ENCODE results near the gene NEU4. TPM values are rescaled to one million over a fixed set of nuclear protein-coding genes. Genes with fewer than 3 reads are reported as not detected.

NEU4 gene
- total RNA-seq, 1 donor from 2014 or later = 0.88 TPM

DNA sequence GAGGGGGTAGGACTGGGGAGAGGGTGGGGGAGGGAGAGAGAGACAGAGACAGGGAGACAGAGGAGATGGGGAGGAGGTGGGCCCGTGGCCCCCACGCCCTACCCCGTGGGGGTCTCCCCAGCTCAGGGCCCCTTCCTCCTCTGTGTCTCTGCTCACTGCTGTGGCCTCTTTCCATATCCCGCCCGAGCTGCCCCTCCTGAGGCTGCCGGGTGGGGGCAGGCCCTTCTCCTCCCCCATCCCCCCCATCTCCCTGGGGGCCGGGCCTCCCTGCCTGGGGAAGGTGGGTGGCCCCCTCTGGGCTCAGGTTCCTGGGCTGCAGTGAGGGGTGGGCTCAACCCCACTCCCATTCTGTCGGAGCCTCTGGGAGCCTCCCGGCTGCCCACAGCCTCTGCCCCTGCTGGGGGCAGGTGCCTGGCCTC, 50.0 kb downstream of the NEU4 start:
- Mint-ChIP-seq H3K4me1 (ENCODE audit: low read depth, unreplicated experiment) (peaks cover 3% of the 10 kb centered on the region), H3K4me3 (ENCODE audit: unreplicated experiment) (no peak overlapping the region), H3K27ac (ENCODE audit: unreplicated experiment) (no peak overlapping the region), H3K36me3 (ENCODE audit: unreplicated experiment) (peaks cover 1% of the 10 kb centered on the region), H3K27me3 (ENCODE audit: unreplicated experiment) (peaks cover 2% of the 10 kb centered on the region), H3K9me3 (ENCODE audit: unreplicated experiment) (peaks cover 4% of the 10 kb centered on the region)
- TF ChIP-seq, protein P1, sequence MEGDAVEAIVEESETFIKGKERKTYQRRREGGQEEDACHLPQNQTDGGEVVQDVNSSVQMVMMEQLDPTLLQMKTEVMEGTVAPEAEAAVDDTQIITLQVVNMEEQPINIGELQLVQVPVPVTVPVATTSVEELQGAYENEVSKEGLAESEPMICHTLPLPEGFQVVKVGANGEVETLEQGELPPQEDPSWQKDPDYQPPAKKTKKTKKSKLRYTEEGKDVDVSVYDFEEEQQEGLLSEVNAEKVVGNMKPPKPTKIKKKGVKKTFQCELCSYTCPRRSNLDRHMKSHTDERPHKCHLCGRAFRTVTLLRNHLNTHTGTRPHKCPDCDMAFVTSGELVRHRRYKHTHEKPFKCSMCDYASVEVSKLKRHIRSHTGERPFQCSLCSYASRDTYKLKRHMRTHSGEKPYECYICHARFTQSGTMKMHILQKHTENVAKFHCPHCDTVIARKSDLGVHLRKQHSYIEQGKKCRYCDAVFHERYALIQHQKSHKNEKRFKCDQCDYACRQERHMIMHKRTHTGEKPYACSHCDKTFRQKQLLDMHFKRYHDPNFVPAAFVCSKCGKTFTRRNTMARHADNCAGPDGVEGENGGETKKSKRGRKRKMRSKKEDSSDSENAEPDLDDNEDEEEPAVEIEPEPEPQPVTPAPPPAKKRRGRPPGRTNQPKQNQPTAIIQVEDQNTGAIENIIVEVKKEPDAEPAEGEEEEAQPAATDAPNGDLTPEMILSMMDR (IDR thresholded peaks at IDR 0.05; ENCODE audit: partially characterized antibody, unreplicated experiment) = no peak
- peak; percentile 25 for DNase-seq

DNA sequence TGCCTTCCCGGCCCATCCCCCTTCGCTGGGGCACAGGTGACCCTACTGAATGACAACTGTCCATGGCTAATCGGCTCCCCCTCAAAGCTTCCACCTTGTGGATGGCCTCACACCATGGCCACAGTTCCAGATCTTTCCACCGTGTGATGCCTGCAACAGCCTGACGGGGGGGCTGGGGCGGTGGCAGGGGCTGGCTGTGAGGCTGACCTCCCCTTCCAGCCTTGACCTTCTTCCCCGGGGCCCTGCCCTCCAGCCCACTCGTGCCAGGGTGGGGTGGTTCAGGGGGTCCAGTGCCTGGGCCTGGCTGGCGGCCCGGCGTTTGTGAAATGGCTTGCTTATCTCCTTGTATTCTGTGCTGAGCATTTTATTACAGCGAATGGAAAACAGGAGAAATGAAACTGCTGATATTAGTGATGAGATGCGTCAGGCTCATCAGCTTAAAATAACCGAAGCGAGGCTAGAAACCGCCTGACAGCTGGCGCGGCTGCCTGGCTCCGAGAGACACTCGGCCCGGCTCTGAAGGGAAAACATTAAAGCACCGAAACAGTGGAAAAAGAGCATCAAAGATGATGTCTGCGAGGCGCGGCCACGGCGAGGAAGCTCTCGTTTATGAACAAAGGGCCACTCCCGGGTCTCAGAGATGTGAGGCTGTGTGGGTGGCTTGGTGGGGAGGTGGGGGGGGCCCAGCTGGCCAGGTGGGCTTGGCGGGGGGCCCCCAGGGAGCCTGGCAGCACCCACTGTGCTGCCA, 50.6 kb downstream of the NEU4 start:
- no peak overlapping the region for H3K4me3 Mint-ChIP-seq (ENCODE audit: unreplicated experiment)
- peaks cover 10% of the 10 kb centered on the region for H3K9me3 Mint-ChIP-seq (ENCODE audit: unreplicated experiment)
- H3K27me3 Mint-ChIP-seq (ENCODE audit: unreplicated experiment) = peaks cover 8% of the 10 kb centered on the region
- H3K4me1 Mint-ChIP-seq (ENCODE audit: low read depth, unreplicated experiment) = peaks cover 8% of the 10 kb centered on the region
- peak; percentile 63 for DNase-seq
- no peak overlapping the region for H3K27ac Mint-ChIP-seq (ENCODE audit: unreplicated experiment)
- peaks cover 7% of the 10 kb centered on the region for H3K36me3 Mint-ChIP-seq (ENCODE audit: unreplicated experiment)
- TF ChIP-seq, protein P1 (IDR thresholded peaks at IDR 0.05; ENCODE audit: partially characterized antibody, unreplicated experiment) = peak; percentile 24

DNA sequence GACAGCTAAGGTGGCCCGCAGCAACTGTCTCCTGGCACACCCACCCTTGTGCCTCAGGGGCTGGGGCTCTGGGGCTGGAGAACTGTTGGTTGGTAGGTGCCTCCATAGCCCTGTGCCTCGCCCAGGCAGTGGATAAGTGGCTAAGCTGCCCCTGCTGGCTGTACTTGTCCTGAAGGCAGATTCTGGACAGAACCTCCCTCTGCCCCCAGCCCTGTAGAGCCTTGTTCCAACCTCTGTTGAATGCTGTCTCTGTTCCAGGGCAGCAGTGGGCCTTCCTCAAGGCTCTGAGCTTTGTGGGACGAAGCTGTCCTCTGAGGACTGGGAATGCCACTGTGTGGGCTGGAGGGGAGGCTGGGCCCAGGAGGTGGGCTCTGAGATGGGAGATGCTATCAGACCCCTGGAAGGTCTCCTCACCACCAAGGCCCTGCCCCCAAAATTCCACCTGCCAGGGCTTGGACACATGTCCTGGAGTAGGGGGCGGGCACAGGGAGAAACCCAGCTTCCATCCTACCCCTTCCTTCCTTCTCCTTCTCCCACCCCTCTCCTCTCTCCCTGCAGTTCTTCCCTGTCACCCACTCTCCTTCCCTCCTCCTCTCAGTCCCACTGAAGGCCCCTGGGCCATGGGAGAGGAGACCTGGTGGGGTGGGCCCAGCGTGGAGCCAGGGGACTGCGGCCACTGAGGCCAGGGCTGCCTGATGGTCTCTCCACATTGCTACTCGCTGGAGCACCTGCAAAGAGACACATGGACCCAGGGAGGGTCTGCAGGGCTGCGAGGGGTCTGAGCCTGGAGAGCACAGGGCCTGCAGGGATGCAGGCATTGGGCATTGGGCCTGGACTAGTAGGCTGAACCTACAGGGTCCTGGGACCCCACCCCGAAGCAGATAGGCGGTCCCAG, 51.4 kb downstream of the NEU4 start:
- Mint-ChIP-seq H3K4me1 (ENCODE audit: low read depth, unreplicated experiment) (peaks cover 16% of the 10 kb centered on the region), H3K36me3 (ENCODE audit: unreplicated experiment) (peaks cover 15% of the 10 kb centered on the region), H3K9me3 (ENCODE audit: unreplicated experiment) (peaks cover 15% of the 10 kb centered on the region), H3K4me3 (ENCODE audit: unreplicated experiment) (no peak overlapping the region), H3K27me3 (ENCODE audit: unreplicated experiment) (peaks cover 9% of the 10 kb centered on the region), H3K27ac (ENCODE audit: unreplicated experiment) (no peak overlapping the region)
- TF ChIP-seq, protein P1 (IDR thresholded peaks at IDR 0.05; ENCODE audit: partially characterized antibody, unreplicated experiment) = no peak
- peak; percentile 22 for DNase-seq

DNA sequence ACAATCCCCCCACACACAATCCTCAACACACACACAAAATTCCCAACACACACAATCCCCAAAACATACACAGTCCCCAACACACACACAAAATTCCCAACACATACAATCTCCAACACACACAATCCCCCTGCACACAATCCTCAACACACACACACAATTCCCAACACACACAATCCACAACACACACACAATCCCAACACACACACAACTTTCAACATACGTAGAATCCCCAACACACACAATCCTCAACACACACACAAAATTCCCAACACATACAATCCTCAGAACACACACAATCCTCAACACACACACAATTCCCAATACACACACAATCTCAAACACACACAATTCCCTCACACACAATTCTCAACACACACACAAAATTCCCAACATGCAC, 52.3 kb downstream of the NEU4 start:
- Mint-ChIP-seq H3K9me3 (ENCODE audit: unreplicated experiment) (peaks cover 18% of the 10 kb centered on the region), H3K27ac (ENCODE audit: unreplicated experiment) (no peak overlapping the region), H3K36me3 (ENCODE audit: unreplicated experiment) (peaks cover 20% of the 10 kb centered on the region), H3K27me3 (ENCODE audit: unreplicated experiment) (peaks cover 11% of the 10 kb centered on the region), H3K4me3 (ENCODE audit: unreplicated experiment) (no peak overlapping the region), H3K4me1 (ENCODE audit: low read depth, unreplicated experiment) (peaks cover 22% of the 10 kb centered on the region)
- DNase-seq = no peak
- TF ChIP-seq, protein P1 (IDR thresholded peaks at IDR 0.05; ENCODE audit: partially characterized antibody, unreplicated experiment) = no peak

Measured in glutamatergic neuron (in vitro differentiated cells).